Calu3 (cell line): ENCODE measurements around the gene PRELID3B. TPM values are rescaled to one million over a fixed set of nuclear protein-coding genes. Genes with fewer than 3 reads are reported as not detected.

ENCODE experiments used
- BruUV-seq: library from RNA; stranded (reverse); fragments of 400-500 nt; replicated peaks from 2 replicates; lab custom pipeline; 2021; lab: Mats Ljungman, UMichigan
- CTCF ChIA-PET: fragments of 300-600 bp; sonication (Branson Sonifier 250); formaldehyde crosslinking; loops from one replicate; lab custom pipeline; 2022; ENCODE audit warnings: antibody characterized with exemption; lab: Charles Lee
- DNase-seq: peaks from one replicate; pipeline ENCODE4 v3.0.0; 2022
- H3K27ac Mint-ChIP-seq: one replicate; pipeline ENCODE4 v1.8.0; 2022; ENCODE audit warnings: mixed read lengths; ENCODE audit not compliant: unreplicated experiment
- H3K27me3 Mint-ChIP-seq: one replicate; pipeline ENCODE4 v1.8.0; 2022; ENCODE audit warnings: mixed read lengths; ENCODE audit not compliant: unreplicated experiment
- H3K36me3 Mint-ChIP-seq: one replicate; pipeline ENCODE4 v1.8.0; 2022; ENCODE audit warnings: mild to moderate bottlenecking, moderate library complexity, mixed read lengths; ENCODE audit not compliant: insufficient read depth, unreplicated experiment
- H3K4me1 Mint-ChIP-seq: one replicate; pipeline ENCODE4 v1.8.0; 2022; ENCODE audit warnings: mild to moderate bottlenecking, low read depth, mixed read lengths; ENCODE audit not compliant: unreplicated experiment
- H3K4me3 Mint-ChIP-seq: one replicate; pipeline ENCODE4 v1.8.0; 2022; ENCODE audit warnings: mild to moderate bottlenecking, low read depth, moderate library complexity, mixed read lengths; ENCODE audit not compliant: unreplicated experiment
- H3K9me3 Mint-ChIP-seq: one replicate; pipeline ENCODE4 v1.8.0; 2022; ENCODE audit warnings: low read depth, mixed read lengths; ENCODE audit not compliant: unreplicated experiment
- CTCF ChIP-seq: fragments of 200-600 bp; IDR thresholded peaks from one replicate; pipeline ENCODE4 v1.8.0; 2022; ENCODE audit warnings: antibody characterized with exemption; ENCODE audit not compliant: unreplicated experiment
- intact Hi-C: fragments of 100-400 bp; cut with micrococcal nuclease; formaldehyde crosslinking; loops from one replicate; pipeline ENCODE4 v1.10.0; 2022; ENCODE audit not compliant: unreplicated experiment
- total RNA-seq: library from RNA; stranded (reverse); gene quantifications from 2 replicates; pipeline ENCODE4 v1.2.3, GENCODE V29; 2022

PRELID3B gene
- total RNA-seq, 1 experiment from 2014 or later, result 136 TPM

DNA sequence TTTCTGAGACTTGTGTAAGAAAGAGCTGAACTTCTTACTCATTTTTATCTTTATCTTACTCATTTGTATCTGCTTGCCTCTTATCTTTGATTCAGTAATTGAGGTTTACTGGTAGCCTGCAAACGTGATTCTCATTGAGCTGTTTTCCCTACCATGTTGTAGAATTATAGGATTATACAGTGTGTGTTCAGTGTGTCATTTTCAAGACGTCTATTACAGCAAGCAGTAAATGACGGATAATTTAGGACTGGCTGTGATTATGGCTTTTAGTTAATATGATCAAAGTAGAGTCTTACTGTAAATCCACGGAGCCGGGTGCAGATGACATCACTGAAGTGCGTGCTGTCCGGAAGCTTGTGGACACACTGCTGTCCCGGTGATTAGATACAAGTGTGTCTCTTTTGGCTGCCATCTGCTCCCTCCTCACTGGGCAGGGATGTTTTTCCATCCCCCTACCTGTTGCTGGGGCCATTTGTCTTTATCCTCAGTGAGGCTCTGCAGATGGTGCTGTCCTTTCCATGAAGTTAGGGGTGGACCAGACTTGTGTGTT is 55.5 kb downstream of the PRELID3B start:
- BruUV-seq, result no TSS peak
- no peaks in the 10 kb centered on the region for H3K9me3 Mint-ChIP-seq
- no peak for DNase-seq
- CTCF ChIA-PET, result interaction anchor here (0.7 to 0.9 kb wide), 2 partner anchors 9 to 45 kb away, joined by 3 read pairs; partner anchors contain the start of gene ATP5F1E
- no peak for TF ChIP-seq CTCF
- intact Hi-C loops, result loop anchor here (5.0 kb wide), 1 partner anchor 80 kb away; no protein-coding TSS in a partner anchor
- H3K27ac Mint-ChIP-seq, result no peak overlapping the region
- H3K27me3 Mint-ChIP-seq, result no peaks in the 10 kb centered on the region
- H3K4me1 Mint-ChIP-seq, result peaks cover 25% of the 10 kb centered on the region
- H3K36me3 Mint-ChIP-seq, result peaks cover 72% of the 10 kb centered on the region
- no peak overlapping the region for H3K4me3 Mint-ChIP-seq

DNA sequence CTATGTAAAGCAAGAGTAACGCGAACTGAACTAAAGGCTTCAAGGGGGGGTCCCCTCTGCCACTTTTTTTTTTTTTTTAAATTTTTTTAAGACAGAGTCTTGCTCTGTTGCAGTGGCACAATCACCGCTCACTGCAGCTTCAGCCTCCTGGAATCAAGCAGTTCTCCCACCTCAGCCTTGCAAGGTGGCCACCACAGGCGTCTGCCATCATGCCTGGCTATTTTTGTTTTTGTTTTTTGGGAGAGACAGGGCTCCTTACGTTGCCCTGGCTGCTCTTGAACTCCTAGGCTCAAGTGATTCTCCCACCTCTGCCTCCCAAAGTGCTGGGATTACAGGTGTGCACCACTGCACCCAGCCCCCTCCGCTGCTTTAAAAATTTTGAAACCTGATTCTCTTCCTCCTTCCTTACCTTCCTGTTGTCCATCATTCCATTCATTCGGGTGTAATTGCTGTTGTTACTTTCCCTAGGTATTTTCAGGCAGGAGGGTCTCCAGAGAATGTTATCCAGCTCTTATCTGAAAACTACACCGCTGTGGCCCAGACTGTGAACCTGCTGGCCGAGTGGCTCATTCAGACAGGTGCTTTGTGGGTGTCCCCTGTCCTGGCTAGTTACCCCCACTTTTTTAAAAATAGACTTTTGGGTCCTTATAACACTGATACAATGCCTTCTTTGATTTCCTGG is 56.2 kb downstream of the PRELID3B start:
- H3K27me3 Mint-ChIP-seq, result no peaks in the 10 kb centered on the region
- BruUV-seq, result no TSS peak
- H3K27ac Mint-ChIP-seq, result no peak overlapping the region
- H3K9me3 Mint-ChIP-seq, result no peaks in the 10 kb centered on the region
- TF ChIP-seq CTCF, result no peak
- intact Hi-C loops, result loop anchor here (5.0 kb wide), 1 partner anchor 79 kb away; no protein-coding TSS in a partner anchor
- no peak overlapping the region for H3K4me3 Mint-ChIP-seq
- peaks cover 27% of the 10 kb centered on the region for H3K4me1 Mint-ChIP-seq
- peaks cover 72% of the 10 kb centered on the region for H3K36me3 Mint-ChIP-seq
- CTCF ChIA-PET, result interaction anchor here (0.7 to 0.9 kb wide), 2 partner anchors 9 to 46 kb away, joined by 3 read pairs; partner anchors contain the start of gene ATP5F1E
- no peak for DNase-seq

DNA sequence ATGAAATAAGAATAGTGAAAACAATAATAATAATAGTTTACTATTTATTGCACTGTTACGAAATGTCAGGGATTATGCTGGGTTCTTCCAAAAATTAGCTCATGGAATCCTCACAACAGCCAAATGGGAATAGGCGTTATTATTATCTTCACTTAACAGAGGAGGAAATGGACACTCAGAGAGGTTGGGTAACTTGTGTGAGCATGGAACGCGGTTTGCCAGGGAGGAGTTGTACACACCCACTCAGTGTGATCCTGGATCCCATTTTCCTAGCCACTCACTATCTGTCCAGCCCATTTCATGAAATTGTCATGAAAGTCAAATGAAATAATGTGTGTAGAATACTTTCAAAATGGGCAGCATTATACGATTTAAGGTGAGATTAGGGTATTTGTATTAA is 56.9 kb downstream of the PRELID3B start:
- Mint-ChIP-seq H3K27ac (no peak overlapping the region), H3K27me3 (no peaks in the 10 kb centered on the region), H3K9me3 (no peaks in the 10 kb centered on the region), H3K36me3 (peaks cover 70% of the 10 kb centered on the region), H3K4me3 (no peak overlapping the region), H3K4me1 (peaks cover 27% of the 10 kb centered on the region)
- no TSS peak for BruUV-seq
- CTCF ChIA-PET, result no interaction called here
- DNase-seq, result no peak
- no peak for TF ChIP-seq CTCF
- intact Hi-C loops, result loop anchor here (5.0 kb wide), 1 partner anchor 78 kb away; no protein-coding TSS in a partner anchor

DNA sequence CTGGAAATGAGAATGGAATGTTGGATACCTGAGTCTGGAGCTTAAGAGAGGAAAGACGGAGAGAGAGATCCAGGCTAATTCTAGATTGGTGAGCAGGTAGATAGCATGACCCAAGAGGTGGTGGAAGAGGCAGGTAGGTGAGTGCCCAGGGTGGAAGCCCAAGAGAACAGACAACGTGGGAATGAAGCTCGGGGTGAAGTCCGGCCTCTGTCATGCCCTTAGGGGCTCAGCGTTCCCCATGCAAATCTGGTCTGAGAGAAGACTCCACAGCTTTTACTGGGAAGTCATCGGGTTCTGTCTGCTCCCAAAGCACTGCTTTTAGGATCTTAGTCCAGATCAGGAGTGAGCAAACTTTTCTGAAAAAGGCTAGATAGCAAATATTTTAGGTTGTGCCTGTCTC is 57.9 kb downstream of the PRELID3B start:
- H3K9me3 Mint-ChIP-seq, result no peaks in the 10 kb centered on the region
- DNase-seq, result no peak
- no TSS peak for BruUV-seq
- no peak overlapping the region for H3K4me3 Mint-ChIP-seq
- H3K36me3 Mint-ChIP-seq, result peaks cover 65% of the 10 kb centered on the region
- CTCF ChIA-PET, result interaction anchor here (0.6 kb wide), 1 partner anchor 12 kb away, joined by 5 read pairs; no protein-coding TSS in a partner anchor
- peaks cover 27% of the 10 kb centered on the region for H3K4me1 Mint-ChIP-seq
- no peak overlapping the region for H3K27ac Mint-ChIP-seq
- TF ChIP-seq CTCF, result no peak
- no peaks in the 10 kb centered on the region for H3K27me3 Mint-ChIP-seq
- intact Hi-C loops, result loop anchor here (5.0 kb wide), 3 partner anchors 48 to 92 kb away; partner anchors contain the start of gene ATP5F1E

Other genes starting within 250 kb of the PRELID3B start
- 0.59 TPM in 1 of 2 replicates, not detected in the other for gene GNAS-AS1, start 191.9 kb downstream of the PRELID3B start, total RNA-seq
- 1,324 and 1,410 TPM in 2 replicates for gene GNAS, start 190.1 kb downstream of the PRELID3B start, total RNA-seq
- 179 and 181 TPM in 2 replicates for gene NELFCD, start 61.5 kb downstream of the PRELID3B start, total RNA-seq
- gene CTSZ, start 35.5 kb downstream of the PRELID3B start, total RNA-seq, result 158 and 183 TPM in 2 replicates
- gene TUBB1, start 23.4 kb downstream of the PRELID3B start, total RNA-seq, result not detected in 2 replicates
- 108 and 116 TPM in 2 replicates for gene ATP5F1E, start 10.5 kb downstream of the PRELID3B start, total RNA-seq
- not detected in 2 replicates for gene ZNF831, start 121.0 kb upstream of the PRELID3B start, total RNA-seq